Endothelial cell (in vitro differentiated cells): ENCODE data around the gene SPTLC1. TPM values are rescaled to one million over a fixed set of nuclear protein-coding genes. Genes with fewer than 3 reads are reported as not detected.

ENCODE experiments used
- DNase-seq: peaks from one replicate; pipeline ENCODE4 v3.0.0; 2021; ENCODE audit warnings: low spot score
- H3K27ac Mint-ChIP-seq: one replicate; pipeline ENCODE4 v1.8.0; 2021; ENCODE audit warnings: mixed read lengths, inconsistent platforms; ENCODE audit not compliant: unreplicated experiment
- H3K27me3 Mint-ChIP-seq: one replicate; pipeline ENCODE4 v1.8.0; 2021; ENCODE audit warnings: mild to moderate bottlenecking, moderate library complexity, mixed read lengths, inconsistent platforms; ENCODE audit not compliant: unreplicated experiment
- H3K36me3 Mint-ChIP-seq: one replicate; pipeline ENCODE4 v1.8.0; 2021; ENCODE audit warnings: mild to moderate bottlenecking, low read depth, mixed read lengths, inconsistent platforms; ENCODE audit not compliant: unreplicated experiment
- H3K4me1 Mint-ChIP-seq: one replicate; pipeline ENCODE4 v1.8.0; 2021; ENCODE audit warnings: mild to moderate bottlenecking, mixed read lengths, inconsistent platforms; ENCODE audit not compliant: unreplicated experiment
- H3K4me3 Mint-ChIP-seq: one replicate; pipeline ENCODE4 v1.8.0; 2021; ENCODE audit warnings: mild to moderate bottlenecking, mixed read lengths, inconsistent platforms; ENCODE audit not compliant: unreplicated experiment
- H3K9me3 Mint-ChIP-seq: one replicate; pipeline ENCODE4 v1.8.0; 2021; ENCODE audit warnings: mixed read lengths, inconsistent platforms; ENCODE audit not compliant: unreplicated experiment
- total RNA-seq: library from RNA; stranded (reverse); fragmentation: NEBNext Ultra II Directional; extraction: Animal tissue kit (Norgen Biotek cat#: 25700); gene quantifications from one replicate; pipeline ENCODE4 v1.2.1, GENCODE V29; 2021; ENCODE audit not compliant: unreplicated experiment
- TF ChIP-seq, protein P1 (sequence below): fragments of 200-600 bp; sonication (generic); IDR thresholded peaks from one replicate; pipeline ENCODE4 v1.5.0; 2021; ENCODE audit warnings: antibody characterized with exemption; ENCODE audit not compliant: unreplicated experiment

The SPTLC1 gene
- total RNA-seq, 1 donor from 2014 or later, result 69.2 TPM

DNA sequence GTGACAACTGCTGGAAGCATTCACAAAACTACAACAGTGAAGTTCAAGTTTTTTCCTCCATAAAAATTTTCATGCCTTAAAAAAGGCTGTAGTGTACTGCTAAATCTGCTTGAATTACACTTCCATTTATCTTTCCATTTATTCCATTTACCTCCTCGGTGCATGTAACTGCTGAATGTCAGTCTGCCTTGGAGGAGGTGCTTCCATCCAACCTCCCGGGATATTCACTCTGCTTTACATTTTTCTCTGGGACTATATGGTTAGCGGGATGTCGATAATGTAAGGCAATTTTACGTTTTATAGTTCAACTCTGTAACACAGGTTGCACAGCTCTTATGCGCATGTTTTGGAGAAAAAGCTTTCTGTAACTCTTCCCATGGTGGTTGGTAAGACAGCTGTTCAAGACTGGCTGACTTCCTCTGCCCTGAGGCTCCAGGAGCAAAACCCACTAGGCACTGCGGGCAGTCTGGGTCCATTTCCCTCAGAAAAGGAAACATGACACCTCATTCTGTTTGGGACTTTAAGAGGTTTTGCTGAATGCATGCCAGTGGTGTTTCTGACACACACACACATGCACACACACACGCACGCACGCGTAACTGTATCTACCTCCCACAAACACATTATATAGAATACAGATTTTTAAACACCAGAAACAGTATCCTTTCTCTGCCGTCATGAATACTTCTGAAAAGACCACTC is 66.1 kb downstream of the SPTLC1 start:
- no peak overlapping the region for H3K27ac Mint-ChIP-seq
- H3K9me3 Mint-ChIP-seq, result no peaks in the 10 kb centered on the region
- TF ChIP-seq, protein P1, sequence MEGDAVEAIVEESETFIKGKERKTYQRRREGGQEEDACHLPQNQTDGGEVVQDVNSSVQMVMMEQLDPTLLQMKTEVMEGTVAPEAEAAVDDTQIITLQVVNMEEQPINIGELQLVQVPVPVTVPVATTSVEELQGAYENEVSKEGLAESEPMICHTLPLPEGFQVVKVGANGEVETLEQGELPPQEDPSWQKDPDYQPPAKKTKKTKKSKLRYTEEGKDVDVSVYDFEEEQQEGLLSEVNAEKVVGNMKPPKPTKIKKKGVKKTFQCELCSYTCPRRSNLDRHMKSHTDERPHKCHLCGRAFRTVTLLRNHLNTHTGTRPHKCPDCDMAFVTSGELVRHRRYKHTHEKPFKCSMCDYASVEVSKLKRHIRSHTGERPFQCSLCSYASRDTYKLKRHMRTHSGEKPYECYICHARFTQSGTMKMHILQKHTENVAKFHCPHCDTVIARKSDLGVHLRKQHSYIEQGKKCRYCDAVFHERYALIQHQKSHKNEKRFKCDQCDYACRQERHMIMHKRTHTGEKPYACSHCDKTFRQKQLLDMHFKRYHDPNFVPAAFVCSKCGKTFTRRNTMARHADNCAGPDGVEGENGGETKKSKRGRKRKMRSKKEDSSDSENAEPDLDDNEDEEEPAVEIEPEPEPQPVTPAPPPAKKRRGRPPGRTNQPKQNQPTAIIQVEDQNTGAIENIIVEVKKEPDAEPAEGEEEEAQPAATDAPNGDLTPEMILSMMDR, result no peak
- DNase-seq, result no peak
- H3K36me3 Mint-ChIP-seq, result peaks cover 23% of the 10 kb centered on the region
- H3K4me1 Mint-ChIP-seq, result peaks cover 5% of the 10 kb centered on the region
- no peaks in the 10 kb centered on the region for H3K27me3 Mint-ChIP-seq
- H3K4me3 Mint-ChIP-seq, result no peak overlapping the region

GRCh38 chr9:92047500-92047899 is 67.7 kb downstream of the SPTLC1 start:
- Mint-ChIP-seq H3K27me3 (peaks cover 4% of the 10 kb centered on the region), H3K4me1 (peaks cover 5% of the 10 kb centered on the region), H3K9me3 (peaks cover 8% of the 10 kb centered on the region), H3K36me3 (peaks cover 33% of the 10 kb centered on the region), H3K27ac (no peak overlapping the region), H3K4me3 (no peak overlapping the region)
- TF ChIP-seq, protein P1, result no peak
- DNase-seq, result no peak

DNA sequence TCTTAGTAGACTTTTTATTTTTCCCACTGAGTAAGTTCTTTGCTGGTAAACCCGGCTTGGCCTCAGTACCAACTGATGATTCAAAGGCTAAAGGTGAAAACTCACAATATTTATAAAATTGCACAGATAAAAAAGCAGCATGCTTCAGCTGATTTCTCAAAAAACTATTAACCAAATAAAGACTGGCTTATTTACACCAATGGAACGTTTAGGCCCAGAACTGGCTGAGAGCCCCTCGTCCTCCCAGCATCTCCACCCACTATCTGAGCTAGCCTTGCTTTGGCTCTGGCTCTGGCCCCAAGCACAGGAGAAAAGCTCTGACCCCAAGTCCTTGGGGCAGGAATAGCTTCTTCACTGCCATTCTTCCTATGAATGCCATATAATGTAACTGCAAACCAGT is 68.5 kb downstream of the SPTLC1 start:
- H3K27ac Mint-ChIP-seq, result no peak overlapping the region
- peaks cover 36% of the 10 kb centered on the region for H3K36me3 Mint-ChIP-seq
- peaks cover 5% of the 10 kb centered on the region for H3K4me1 Mint-ChIP-seq
- peaks cover 8% of the 10 kb centered on the region for H3K9me3 Mint-ChIP-seq
- peaks cover 4% of the 10 kb centered on the region for H3K27me3 Mint-ChIP-seq
- no peak overlapping the region for H3K4me3 Mint-ChIP-seq
- TF ChIP-seq, protein P1, result no peak
- no peak for DNase-seq

GRCh38 chr9:92044936-92045335 is 70.3 kb downstream of the SPTLC1 start:
- H3K4me1 Mint-ChIP-seq, result peaks cover 5% of the 10 kb centered on the region
- no peak for DNase-seq
- TF ChIP-seq, protein P1, result no peak
- H3K9me3 Mint-ChIP-seq, result peaks cover 8% of the 10 kb centered on the region
- peak overlapping the region; percentile 27 for H3K4me3 Mint-ChIP-seq
- H3K27ac Mint-ChIP-seq, result no peak overlapping the region
- H3K36me3 Mint-ChIP-seq, result peaks cover 40% of the 10 kb centered on the region
- H3K27me3 Mint-ChIP-seq, result peaks cover 4% of the 10 kb centered on the region

- no peak for DNase-seq
- H3K36me3 Mint-ChIP-seq, result peaks cover 48% of the 10 kb centered on the region
Observed at GRCh38 chr9:92043002-92043401, 72.2 kb downstream of the SPTLC1 start.

More at GRCh38 chr9:92043002-92043401, 72.2 kb downstream of the SPTLC1 start:
- TF ChIP-seq, protein P1, result no peak
- Mint-ChIP-seq H3K4me3 (peak overlapping the region; percentile 72), H3K27ac (no peak overlapping the region), H3K9me3 (peaks cover 8% of the 10 kb centered on the region), H3K27me3 (peaks cover 4% of the 10 kb centered on the region), H3K4me1 (peaks cover 4% of the 10 kb centered on the region)
